SK-N-SH treated with all-trans-retinoic acid at 6 μM for 48 hours (cell line): ENCODE measurements around the gene UBE2V1.

Experiments
- ATAC-seq: fragments of 200-7000 bp; cut with Tn5 transposase; 3 replicates; pipeline ENCODE4 v1.9.1; 2020; ENCODE audit warnings: mild to moderate bottlenecking, moderate library complexity
- CSDC2 ChIP-seq: fragments of 250-450 bp; sonication (Bioruptor Pico); IDR thresholded peaks from 2 replicates; pipeline ENCODE4 v1.5.0; 2020; ENCODE audit warnings: mild to moderate bottlenecking, moderate library complexity
- ESRRG ChIP-seq: fragments of 250-450 bp; sonication (Bioruptor Pico); IDR thresholded peaks from 2 replicates; pipeline ENCODE4 v1.6.1; 2021; ENCODE audit warnings: mild to moderate bottlenecking
- ISL1 ChIP-seq: fragments of 250-450 bp; sonication (Bioruptor Pico); IDR thresholded peaks from 2 replicates; pipeline ENCODE4 v2.1.2; 2022; ENCODE audit warnings: mild to moderate bottlenecking, moderate library complexity
- OSR1 ChIP-seq: fragments of 250-450 bp; sonication (Bioruptor Pico); IDR thresholded peaks from 2 replicates; pipeline ENCODE4 v1.8.0; 2022; ENCODE audit warnings: moderate library complexity, mild to moderate bottlenecking, inconsistent platforms
- RARB ChIP-seq: fragments of 250-450 bp; sonication (Bioruptor Pico); IDR thresholded peaks from 2 replicates; pipeline ENCODE4 v1.8.0; 2021; ENCODE audit warnings: mild to moderate bottlenecking, moderate library complexity
- SNAI2 ChIP-seq: fragments of 250-450 bp; sonication (Bioruptor Pico); IDR thresholded peaks from 2 replicates; pipeline ENCODE4 v1.5.0; 2020; ENCODE audit warnings: mild to moderate bottlenecking, moderate library complexity
- TCF4 ChIP-seq: fragments of 250-450 bp; sonication (Bioruptor Pico); IDR thresholded peaks from 2 replicates; pipeline ENCODE4 v1.8.0; 2021; ENCODE audit warnings: mild to moderate bottlenecking, moderate library complexity, borderline replicate concordance
- TOX ChIP-seq: fragments of 250-450 bp; sonication (Bioruptor Pico); IDR thresholded peaks from 2 replicates; pipeline ENCODE4 v1.8.0; 2021; ENCODE audit warnings: mild to moderate bottlenecking, moderate library complexity, borderline replicate concordance
- ZC3H10 ChIP-seq: fragments of 250-450 bp; sonication (Bioruptor Pico); IDR thresholded peaks from 2 replicates; pipeline ENCODE4 v1.5.1; 2021; ENCODE audit warnings: mild to moderate bottlenecking, moderate library complexity
- ZFP3 ChIP-seq: fragments of 250-450 bp; sonication (Bioruptor Pico); IDR thresholded peaks from 2 replicates; pipeline ENCODE4 v1.5.0; 2020; ENCODE audit warnings: mild to moderate bottlenecking, moderate library complexity
- ZFP30 ChIP-seq: fragments of 450-650 bp; formaldehyde crosslinking; IDR thresholded peaks from 2 replicates; pipeline ENCODE4 v1.5.0; 2022; ENCODE audit warnings: mild to moderate bottlenecking, moderate library complexity
- ZNF565 ChIP-seq: fragments of 450-650 bp; formaldehyde crosslinking; conservative IDR thresholded peaks from 2 replicates; pipeline ENCODE4 v1.5.0; 2020; ENCODE audit warnings: low read depth, mild to moderate bottlenecking, moderate library complexity
- ZNF70 ChIP-seq: fragments of 450-650 bp; formaldehyde crosslinking; IDR thresholded peaks from 2 replicates; pipeline ENCODE4 v1.5.0; 2020; ENCODE audit warnings: mild to moderate bottlenecking, moderate library complexity
- TF ChIP-seq, protein P1 (sequence below): fragments of 250-450 bp; sonication (Bioruptor Pico); IDR thresholded peaks from 2 replicates; pipeline ENCODE4 v1.5.1; 2021; ENCODE audit warnings: mild to moderate bottlenecking, moderate library complexity
- TF ChIP-seq, protein P2 (sequence below): fragments of 250-450 bp; sonication (Bioruptor Pico); IDR thresholded peaks from 2 replicates; pipeline ENCODE4 v1.5.0; 2020; ENCODE audit warnings: mild to moderate bottlenecking, moderate library complexity
- TF ChIP-seq, protein P3 (sequence below): fragments of 250-450 bp; sonication (Bioruptor Pico); IDR thresholded peaks from 2 replicates; pipeline ENCODE4 v1.5.1; 2020; ENCODE audit warnings: low read depth, mild to moderate bottlenecking, moderate library complexity
- TF ChIP-seq, protein P4 (sequence below): fragments of 250-450 bp; sonication (Bioruptor Pico); IDR thresholded peaks from 2 replicates; pipeline ENCODE4 v1.8.0; 2020; ENCODE audit warnings: mild to moderate bottlenecking, moderate library complexity, borderline replicate concordance

Gene UBE2V1

DNA sequence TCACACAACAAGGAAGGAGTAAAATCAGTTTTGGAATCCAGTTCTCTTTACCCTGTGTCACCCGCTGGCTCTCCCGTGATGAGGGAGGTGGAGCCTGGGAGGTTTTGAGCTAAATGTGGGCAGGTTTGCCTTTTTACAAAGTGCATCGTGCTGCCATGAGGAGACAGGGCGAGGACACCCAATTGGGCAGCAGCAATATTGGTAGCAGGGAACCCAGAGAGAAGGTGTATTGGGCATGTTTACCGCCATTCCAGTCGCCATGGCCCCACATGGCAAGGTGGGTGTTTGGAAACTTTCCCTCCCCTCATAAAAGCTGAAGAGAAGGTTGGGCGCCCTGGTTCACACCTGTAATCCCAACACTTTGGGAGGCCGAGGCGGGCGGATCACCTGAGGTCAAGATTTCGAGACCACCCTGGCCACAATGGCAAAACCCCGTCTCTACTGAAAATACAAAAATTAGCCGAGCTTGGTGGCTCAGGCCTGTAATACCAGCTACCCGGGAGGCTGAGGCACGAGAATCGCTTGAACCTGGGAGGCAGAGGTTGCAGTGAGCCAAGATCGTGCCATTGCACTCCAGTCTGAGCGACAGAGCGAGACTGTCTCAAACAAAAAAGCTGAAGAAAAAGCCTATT is 3.5 kb upstream of the UBE2V1 start (continued):
- TF ChIP-seq, protein P1, sequence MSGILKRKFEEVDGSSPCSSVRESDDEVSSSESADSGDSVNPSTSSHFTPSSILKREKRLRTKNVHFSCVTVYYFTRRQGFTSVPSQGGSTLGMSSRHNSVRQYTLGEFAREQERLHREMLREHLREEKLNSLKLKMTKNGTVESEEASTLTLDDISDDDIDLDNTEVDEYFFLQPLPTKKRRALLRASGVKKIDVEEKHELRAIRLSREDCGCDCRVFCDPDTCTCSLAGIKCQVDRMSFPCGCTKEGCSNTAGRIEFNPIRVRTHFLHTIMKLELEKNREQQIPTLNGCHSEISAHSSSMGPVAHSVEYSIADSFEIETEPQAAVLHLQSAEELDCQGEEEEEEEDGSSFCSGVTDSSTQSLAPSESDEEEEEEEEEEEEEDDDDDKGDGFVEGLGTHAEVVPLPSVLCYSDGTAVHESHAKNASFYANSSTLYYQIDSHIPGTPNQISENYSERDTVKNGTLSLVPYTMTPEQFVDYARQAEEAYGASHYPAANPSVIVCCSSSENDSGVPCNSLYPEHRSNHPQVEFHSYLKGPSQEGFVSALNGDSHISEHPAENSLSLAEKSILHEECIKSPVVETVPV (CRISPR knock-in tag), result no peak
- TF ChIP-seq ZFP3 (CRISPR knock-in tag) (no peak), ZNF565 (CRISPR knock-in tag) (no peak)

DNA sequence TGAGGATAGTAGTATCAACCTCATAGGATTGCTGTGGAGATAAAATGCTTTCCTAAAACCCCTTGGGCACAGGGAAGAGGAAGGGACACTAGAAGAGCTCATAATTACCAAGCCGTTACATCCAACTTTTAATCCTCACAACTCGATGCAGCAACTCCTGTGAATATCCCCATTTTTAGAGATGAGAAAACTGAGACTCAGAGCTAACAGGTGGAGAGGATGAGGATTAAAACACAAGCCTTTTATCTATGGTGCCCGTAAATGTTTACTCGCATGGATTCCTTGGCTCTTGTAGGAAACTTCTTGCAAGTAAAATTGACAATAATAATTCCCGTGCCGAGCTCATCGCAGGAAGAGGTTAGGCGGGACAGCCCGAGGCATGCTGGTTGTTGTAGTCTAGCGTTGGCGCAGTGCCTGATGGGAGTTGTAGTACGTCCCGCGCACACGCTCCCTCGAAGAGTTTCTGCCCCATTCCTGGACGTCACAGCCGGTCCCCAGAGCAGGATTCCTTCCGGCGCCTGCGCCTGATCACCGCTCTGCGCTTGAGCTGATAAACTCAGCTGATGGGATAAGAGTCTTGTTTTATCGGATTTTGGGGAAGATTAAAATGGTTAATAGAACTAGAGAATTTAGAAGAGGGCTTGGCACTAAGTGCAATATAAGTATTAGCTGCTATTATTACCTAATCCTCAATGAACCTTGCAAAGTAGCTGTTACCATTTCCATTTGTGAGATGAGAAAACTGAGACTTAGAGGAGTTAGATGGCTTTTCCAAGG is 2.8 kb upstream of the UBE2V1 start:
- TF ChIP-seq ZFP30 (CRISPR knock-in tag) (no peak), ZC3H10 (CRISPR knock-in tag) (no peak), RARB (CRISPR knock-in tag) (no peak), ESRRG (CRISPR knock-in tag) (no peak), ZFP3 (CRISPR knock-in tag) (no peak), CSDC2 (CRISPR knock-in tag) (no peak), ISL1 (CRISPR knock-in tag) (no peak), TCF4 (CRISPR knock-in tag) (no peak)
- TF ChIP-seq, protein P1 (CRISPR knock-in tag), result no peak
- TF ChIP-seq, protein P2, sequence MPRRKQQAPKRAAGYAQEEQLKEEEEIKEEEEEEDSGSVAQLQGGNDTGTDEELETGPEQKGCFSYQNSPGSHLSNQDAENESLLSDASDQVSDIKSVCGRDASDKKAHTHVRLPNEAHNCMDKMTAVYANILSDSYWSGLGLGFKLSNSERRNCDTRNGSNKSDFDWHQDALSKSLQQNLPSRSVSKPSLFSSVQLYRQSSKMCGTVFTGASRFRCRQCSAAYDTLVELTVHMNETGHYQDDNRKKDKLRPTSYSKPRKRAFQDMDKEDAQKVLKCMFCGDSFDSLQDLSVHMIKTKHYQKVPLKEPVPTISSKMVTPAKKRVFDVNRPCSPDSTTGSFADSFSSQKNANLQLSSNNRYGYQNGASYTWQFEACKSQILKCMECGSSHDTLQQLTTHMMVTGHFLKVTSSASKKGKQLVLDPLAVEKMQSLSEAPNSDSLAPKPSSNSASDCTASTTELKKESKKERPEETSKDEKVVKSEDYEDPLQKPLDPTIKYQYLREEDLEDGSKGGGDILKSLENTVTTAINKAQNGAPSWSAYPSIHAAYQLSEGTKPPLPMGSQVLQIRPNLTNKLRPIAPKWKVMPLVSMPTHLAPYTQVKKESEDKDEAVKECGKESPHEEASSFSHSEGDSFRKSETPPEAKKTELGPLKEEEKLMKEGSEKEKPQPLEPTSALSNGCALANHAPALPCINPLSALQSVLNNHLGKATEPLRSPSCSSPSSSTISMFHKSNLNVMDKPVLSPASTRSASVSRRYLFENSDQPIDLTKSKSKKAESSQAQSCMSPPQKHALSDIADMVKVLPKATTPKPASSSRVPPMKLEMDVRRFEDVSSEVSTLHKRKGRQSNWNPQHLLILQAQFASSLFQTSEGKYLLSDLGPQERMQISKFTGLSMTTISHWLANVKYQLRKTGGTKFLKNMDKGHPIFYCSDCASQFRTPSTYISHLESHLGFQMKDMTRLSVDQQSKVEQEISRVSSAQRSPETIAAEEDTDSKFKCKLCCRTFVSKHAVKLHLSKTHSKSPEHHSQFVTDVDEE (CRISPR knock-in tag), result no peak
- TF ChIP-seq, all 23 proteins: peak for 0
- peak; percentile 87 for ATAC-seq

DNA sequence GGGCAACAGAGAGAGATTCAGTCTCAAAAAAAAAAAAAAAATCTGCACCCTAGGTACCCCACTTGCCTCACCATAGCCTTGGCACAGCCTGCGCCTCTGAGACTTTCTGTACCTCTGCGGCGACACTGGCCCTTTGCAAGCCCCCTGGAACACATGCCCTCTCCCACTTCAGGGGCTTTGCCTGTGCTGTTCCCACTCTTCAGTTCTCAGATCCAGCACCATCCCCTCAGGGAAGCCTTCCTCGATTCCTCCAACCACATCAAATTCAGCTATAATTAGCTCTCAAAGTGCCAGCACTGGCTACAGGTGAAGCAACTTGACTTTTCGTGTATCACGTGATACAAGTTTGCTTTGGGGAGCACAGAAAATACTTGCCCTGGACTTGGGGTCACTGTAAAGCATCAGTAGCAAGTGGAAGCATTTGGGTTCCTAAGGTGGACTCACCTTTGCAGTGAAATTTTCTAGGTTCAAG is 2.1 kb upstream of the UBE2V1 start:
- TF ChIP-seq ZFP30 (CRISPR knock-in tag) (no peak), ZNF70 (CRISPR knock-in tag) (no peak), SNAI2 (CRISPR knock-in tag) (no peak)
- no peak for ATAC-seq

DNA sequence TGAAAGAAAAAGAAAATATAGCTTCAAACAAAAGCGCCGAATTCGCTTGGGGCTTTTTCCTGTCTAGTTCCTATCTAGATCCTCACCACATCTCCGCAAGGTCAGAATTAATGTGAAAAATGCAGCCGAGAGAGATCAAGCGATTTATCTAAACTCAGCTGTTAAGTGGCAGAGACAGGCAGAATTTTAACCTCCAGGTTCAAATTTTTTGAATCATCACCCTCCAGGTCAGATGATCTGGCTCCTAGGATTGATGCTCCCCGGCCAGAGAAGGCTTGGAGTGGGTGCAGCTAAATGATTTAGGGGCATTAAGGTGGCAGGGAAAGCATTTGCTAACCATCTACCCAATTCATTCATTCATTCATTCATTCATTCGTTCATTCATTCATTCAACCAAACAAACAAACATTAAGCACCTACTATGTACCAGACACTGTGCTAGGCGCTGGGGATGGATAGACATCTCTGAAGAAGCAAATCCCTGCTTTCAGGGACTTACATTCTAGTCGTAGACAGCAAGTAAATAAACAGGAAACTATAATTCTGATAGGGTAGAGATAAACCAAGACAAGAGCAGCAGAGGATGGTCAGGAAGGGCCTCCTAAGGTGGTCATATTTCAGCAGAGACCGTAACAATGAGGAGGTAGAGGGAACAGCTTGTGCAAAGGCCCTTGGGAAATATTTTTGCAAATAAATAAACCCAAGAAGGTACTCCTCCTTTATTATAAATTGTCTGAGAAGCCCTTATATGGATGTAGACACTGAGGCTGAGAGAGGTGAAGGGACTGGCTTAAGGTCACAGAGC is 672 bp upstream of the UBE2V1 start:
- no peak for ATAC-seq
- TF ChIP-seq, protein P3, sequence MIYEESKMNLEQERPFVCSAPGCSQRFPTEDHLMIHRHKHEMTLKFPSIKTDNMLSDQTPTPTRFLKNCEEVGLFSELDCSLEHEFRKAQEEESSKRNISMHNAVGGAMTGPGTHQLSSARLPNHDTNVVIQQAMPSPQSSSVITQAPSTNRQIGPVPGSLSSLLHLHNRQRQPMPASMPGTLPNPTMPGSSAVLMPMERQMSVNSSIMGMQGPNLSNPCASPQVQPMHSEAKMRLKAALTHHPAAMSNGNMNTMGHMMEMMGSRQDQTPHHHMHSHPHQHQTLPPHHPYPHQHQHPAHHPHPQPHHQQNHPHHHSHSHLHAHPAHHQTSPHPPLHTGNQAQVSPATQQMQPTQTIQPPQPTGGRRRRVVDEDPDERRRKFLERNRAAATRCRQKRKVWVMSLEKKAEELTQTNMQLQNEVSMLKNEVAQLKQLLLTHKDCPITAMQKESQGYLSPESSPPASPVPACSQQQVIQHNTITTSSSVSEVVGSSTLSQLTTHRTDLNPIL (CRISPR knock-in tag), result no peak
- TF ChIP-seq ZFP30 (CRISPR knock-in tag) (no peak), CSDC2 (CRISPR knock-in tag) (no peak), ZNF70 (CRISPR knock-in tag) (no peak), ZNF565 (CRISPR knock-in tag) (no peak), TOX (CRISPR knock-in tag) (no peak), OSR1 (CRISPR knock-in tag) (no peak), TCF4 (CRISPR knock-in tag) (no peak)
- TF ChIP-seq, protein P1 (CRISPR knock-in tag), result no peak
- TF ChIP-seq, protein P4, sequence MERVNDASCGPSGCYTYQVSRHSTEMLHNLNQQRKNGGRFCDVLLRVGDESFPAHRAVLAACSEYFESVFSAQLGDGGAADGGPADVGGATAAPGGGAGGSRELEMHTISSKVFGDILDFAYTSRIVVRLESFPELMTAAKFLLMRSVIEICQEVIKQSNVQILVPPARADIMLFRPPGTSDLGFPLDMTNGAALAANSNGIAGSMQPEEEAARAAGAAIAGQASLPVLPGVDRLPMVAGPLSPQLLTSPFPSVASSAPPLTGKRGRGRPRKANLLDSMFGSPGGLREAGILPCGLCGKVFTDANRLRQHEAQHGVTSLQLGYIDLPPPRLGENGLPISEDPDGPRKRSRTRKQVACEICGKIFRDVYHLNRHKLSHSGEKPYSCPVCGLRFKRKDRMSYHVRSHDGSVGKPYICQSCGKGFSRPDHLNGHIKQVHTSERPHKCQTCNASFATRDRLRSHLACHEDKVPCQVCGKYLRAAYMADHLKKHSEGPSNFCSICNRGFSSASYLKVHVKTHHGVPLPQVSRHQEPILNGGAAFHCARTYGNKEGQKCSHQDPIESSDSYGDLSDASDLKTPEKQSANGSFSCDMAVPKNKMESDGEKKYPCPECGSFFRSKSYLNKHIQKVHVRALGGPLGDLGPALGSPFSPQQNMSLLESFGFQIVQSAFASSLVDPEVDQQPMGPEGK (CRISPR knock-in tag), result no peak
